Prostate gland (tissue), 2 donors: ENCODE data around the gene GPD1.

ENCODE experiments used
- CTCF ChIP-seq, 4 experiments: fragments of 200-600 bp in 2 of 4; fragments of 450-650 bp in 2 of 4; sonication (generic) in 2 of 4; IDR thresholded peaks; 1 replicate in 3 of 4; 2 replicates in 1 of 4; pipeline ENCODE4 v1.5.1; 2016 to 2019; ENCODE audit warnings: antibody characterized with exemption in 4 of 4, mild to moderate bottlenecking in 2 of 4, moderate library complexity in 2 of 4
- POLR2A ChIP-seq: fragments of 450-650 bp; IDR thresholded peaks from one replicate; pipeline ENCODE4 v1.6.1; 2016; ENCODE audit warnings: antibody characterized with exemption, mild to moderate bottlenecking

GRCh38 chr12:50082644-50083043 is 21.2 kb upstream of the GPD1 start:
- TF ChIP-seq CTCF (IDR thresholded peaks at IDR 0.05) (no peak), POLR2A (no peak)
